GM10248 (cell line): ENCODE results near the gene VPS4B.

Source experiments
- CTCF ChIA-PET: fragments of 300-600 bp; sonication (Branson Sonifier 250); formaldehyde crosslinking; extraction: SDS; loops from one replicate; lab custom pipeline; 2021; ENCODE audit warnings: antibody characterized with exemption; lab: Yijun Ruan, JAX
- POLR2A ChIA-PET: fragments of 350-650 bp; sonication (Branson Sonifier 250); formaldehyde crosslinking; extraction: SDS; loops from one replicate; lab custom pipeline; 2020; ENCODE audit warnings: antibody characterized with exemption; lab: Yijun Ruan, JAX
- DNase-seq: peaks from one replicate; pipeline ENCODE4 v3.0.0; 2012; ENCODE audit errors: extremely low spot score
- TF ChIP-seq, protein P1 (sequence below): IDR thresholded peaks from 2 replicates; pipeline ENCODE4 v1.5.1; 2012; ENCODE audit warnings: mild to moderate bottlenecking, low read depth; ENCODE audit errors: extremely low read depth, missing control alignments, control extremely low read depth

VPS4B gene

DNA sequence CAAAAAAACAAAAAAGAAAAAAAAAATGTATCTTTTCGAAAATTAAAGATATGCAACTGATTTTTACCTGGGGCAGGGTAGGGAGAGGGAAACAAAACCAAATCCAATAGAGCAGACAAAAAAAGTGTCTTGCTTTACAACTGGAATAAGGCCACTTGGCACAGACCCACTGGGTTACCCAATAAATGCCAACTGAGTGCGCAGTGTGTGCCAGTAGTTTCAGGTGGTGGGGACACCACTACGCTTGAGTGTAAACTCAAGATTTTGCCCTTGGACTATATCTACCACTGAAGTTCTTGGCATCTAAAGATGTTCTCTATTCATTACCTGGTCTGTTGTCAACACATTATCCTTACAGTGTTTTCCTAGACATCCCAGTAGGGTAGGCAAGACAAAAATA lies 16.3 kb downstream of the VPS4B start:
- no peak for DNase-seq
- ChIA-PET CTCF (interaction anchor here (1.0 to 1.6 kb wide), 2 partner anchors 10 to 17 kb away, joined by 4 read pairs; partner anchors contain the start of gene VPS4B), POLR2A (no interaction called here)
- TF ChIP-seq, protein P1, sequence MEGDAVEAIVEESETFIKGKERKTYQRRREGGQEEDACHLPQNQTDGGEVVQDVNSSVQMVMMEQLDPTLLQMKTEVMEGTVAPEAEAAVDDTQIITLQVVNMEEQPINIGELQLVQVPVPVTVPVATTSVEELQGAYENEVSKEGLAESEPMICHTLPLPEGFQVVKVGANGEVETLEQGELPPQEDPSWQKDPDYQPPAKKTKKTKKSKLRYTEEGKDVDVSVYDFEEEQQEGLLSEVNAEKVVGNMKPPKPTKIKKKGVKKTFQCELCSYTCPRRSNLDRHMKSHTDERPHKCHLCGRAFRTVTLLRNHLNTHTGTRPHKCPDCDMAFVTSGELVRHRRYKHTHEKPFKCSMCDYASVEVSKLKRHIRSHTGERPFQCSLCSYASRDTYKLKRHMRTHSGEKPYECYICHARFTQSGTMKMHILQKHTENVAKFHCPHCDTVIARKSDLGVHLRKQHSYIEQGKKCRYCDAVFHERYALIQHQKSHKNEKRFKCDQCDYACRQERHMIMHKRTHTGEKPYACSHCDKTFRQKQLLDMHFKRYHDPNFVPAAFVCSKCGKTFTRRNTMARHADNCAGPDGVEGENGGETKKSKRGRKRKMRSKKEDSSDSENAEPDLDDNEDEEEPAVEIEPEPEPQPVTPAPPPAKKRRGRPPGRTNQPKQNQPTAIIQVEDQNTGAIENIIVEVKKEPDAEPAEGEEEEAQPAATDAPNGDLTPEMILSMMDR: no peak

DNA sequence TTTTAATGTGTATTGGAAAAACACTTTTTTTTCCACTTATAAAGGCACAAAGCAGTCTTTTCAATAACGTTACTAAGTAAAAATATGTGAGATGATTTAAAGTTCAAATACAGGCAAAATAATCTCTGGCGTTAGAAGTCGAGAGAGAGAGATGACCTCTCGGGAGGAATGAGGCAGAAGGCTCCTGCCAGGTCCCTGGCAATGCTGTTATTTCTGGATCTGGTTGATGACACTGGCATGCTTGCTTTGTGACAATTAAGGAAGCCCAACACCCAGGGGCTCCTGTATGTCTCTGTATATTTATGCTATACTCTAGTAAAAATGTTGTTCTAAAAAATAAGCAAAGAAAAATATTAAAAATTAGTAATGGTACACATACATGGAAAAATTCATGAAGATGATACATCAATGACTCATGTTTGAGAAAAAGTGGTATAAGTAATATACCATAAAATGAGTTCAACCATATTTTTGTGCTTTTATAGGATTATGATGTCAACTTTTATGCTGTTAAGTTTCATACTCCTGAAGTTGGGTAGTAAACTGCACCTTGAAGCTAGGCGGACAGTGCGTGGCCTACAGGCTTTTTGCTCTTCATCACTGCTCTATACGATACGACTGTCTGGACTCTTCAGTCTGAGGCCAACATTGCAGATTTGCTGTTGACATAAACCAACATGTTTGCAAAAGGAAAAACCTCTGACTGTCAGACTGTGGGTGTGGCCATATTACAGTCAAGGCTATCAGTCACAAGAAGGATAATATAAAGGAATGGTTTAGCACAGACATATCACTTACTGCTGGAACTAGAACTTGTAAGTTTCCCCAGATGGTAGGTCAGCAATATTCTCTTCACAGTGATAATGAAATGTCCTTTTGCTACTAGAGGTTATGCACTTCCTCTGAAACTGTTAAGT lies 19.8 kb downstream of the VPS4B start:
- no peak for DNase-seq
- CTCF ChIA-PET: no interaction called here
- POLR2A ChIA-PET: no interaction called here
- TF ChIP-seq, protein P1: no peak

DNA sequence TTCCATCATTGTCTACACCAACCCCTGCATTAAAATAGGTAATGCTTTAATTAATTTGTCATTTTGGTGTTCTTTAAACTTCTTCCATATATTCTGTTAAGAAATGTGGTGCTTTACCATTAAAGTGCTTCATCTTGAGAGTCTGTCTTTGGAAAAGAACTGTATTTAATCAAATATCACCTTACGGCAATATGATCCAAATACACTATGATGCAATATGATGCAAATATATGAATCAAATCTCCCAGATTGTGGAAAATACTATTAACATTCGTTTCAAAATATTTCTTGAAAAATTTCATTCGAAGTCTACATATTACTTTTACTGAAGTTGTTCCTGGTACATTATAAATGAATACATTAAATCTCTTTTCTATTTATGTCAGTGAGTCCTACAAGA lies 23.0 kb downstream of the VPS4B start:
- ChIA-PET CTCF (no interaction called here), POLR2A (no interaction called here)
- no peak for DNase-seq
- TF ChIP-seq, protein P1: no peak

DNA sequence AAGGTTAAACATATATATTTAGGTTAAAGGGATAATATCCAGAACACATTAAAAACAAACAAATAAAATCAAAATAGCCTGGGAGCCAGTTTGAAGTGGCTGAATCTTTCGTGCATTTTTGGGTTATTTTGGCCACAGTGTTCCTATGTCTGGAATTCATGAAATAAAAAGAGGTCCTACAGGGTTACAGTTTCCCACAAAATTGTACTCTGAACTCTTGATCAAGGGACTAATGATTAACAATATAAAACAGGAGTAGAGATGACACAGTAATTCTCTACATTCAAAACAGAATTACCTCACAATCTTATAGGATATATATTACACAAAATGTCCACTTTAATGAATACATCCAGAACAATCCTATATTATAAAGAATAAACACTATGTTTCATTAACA lies 24.9 kb downstream of the VPS4B start:
- TF ChIP-seq, protein P1: no peak
- ChIA-PET POLR2A (interaction anchor here (0.7 kb wide), 1 partner anchor 40 kb away, joined by 3 read pairs; no protein-coding TSS in a partner anchor), CTCF (no interaction called here)
- DNase-seq: no peak

DNA sequence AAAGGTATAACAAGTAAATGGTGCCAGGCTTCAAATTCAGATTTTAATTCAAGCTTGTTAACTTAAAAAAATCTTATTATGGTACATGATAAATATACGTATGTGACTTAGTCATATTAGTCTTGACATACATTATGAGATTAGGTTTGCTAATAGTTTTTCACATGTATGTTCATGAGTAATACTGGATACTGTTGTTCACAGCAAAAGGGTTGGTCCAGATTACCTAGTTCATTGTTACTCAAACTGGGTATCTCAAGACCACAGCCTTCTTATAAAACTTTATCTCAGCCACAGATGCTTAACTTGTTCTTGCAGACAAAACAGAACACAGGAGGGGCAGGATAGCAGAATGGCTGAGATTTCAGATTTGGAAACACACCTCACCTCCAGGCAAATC lies 26.8 kb downstream of the VPS4B start:
- TF ChIP-seq, protein P1: no peak
- ChIA-PET POLR2A (interaction anchor here (1.2 to 1.5 kb wide), 2 partner anchors 15 to 28 kb away, joined by 3 to 5 read pairs; partner anchors contain the start of gene KDSR), CTCF (interaction anchor here (0.6 to 2.0 kb wide), 6 partner anchors 9 to 20 kb away, joined by 3 to 9 read pairs (median 4); no protein-coding TSS in a partner anchor)
- DNase-seq: no peak

DNA sequence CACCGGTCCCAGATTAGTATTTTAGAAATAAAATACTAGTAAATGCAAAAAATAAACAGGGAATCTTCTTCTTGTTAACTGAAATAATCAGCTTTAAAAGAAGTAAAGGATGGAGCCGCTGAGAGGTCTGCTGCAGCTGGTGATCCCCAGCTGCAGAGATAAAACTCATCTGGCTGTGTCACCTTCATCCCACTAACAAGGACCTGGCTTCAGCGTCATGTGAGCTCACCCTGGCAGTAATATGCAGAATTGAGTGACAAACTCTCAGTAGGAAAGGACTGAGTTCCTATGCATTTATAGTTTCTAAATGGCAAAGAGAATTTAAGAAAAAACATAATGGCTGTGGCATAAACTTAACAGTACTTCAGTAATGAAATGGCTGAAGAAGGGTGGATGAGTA lies 27.3 kb downstream of the VPS4B start:
- ChIA-PET POLR2A (interaction anchor here (1.2 to 1.5 kb wide), 2 partner anchors 16 to 27 kb away, joined by 3 to 5 read pairs; partner anchors contain the start of gene KDSR), CTCF (interaction anchor here (0.6 to 2.0 kb wide), 6 partner anchors 9 to 32 kb away, joined by 3 to 9 read pairs (median 4); no protein-coding TSS in a partner anchor)
- DNase-seq: no peak
- TF ChIP-seq, protein P1: no peak
